Measurements from ENCODE around the gene C3orf52. TPM values are rescaled to one million over a fixed set of nuclear protein-coding genes. Genes with fewer than 3 reads are reported as not detected.
A peak's percentile ranks its signal among the peaks of the same experiment; 100 is the strongest.
"Not testable (repeated sequence)": the region's sequence is repeated elsewhere in the genome, so short reads cannot be mapped to it uniquely, and the experiment has no call there.

C3orf52 gene
- 4.2 to 4.7 TPM (median 4.5 TPM) in 3 replicates for total RNA-seq

GRCh38 chr3:112086076-112086854 is at the start of gene C3orf52:
Gene C3orf52 (plus strand): TSS chr3:112086389. CDS start chr3:112086408, 19 bp downstream.
- Mint-ChIP-seq H3K4me1 (peaks cover 46% of the 10 kb centered on the region), H3K9me3 (no peaks in the 10 kb centered on the region), H3K4me3 (peak within 1 kb of the TSS; percentile 71), H3K27ac (peak within 1 kb of the TSS; percentile 55), H3K27me3 (ENCODE audit: low read depth) (peaks cover 5% of the 10 kb centered on the region), H3K36me3 (no peaks in the 10 kb centered on the region)
- TF ChIP-seq CTCF (IDR thresholded peaks at IDR 0.05; ENCODE audit: unreplicated experiment): no peak
- DNase-seq (ENCODE audit: low spot score in 2 of 2, unreplicated experiment in 2 of 2): peak; percentile 65 to 70

GRCh38 chr3:112037194-112037593 is 49.0 kb upstream of the C3orf52 start:
- not testable (repeated sequence) for H3K27me3 Mint-ChIP-seq (ENCODE audit: low read depth); H3K27ac Mint-ChIP-seq; H3K36me3 Mint-ChIP-seq; H3K4me3 Mint-ChIP-seq; DNase-seq (ENCODE audit: low spot score in 2 of 2, unreplicated experiment in 2 of 2); H3K9me3 Mint-ChIP-seq
- H3K4me1 Mint-ChIP-seq: peaks cover 11% of the 10 kb centered on the region

GRCh38 chr3:112038863-112039262 is 47.3 kb upstream of the C3orf52 start:
- Mint-ChIP-seq H3K27me3 (ENCODE audit: low read depth) (no peaks in the 10 kb centered on the region), H3K27ac (no peak overlapping the region), H3K4me1 (peaks cover 11% of the 10 kb centered on the region), H3K4me3 (no peak overlapping the region), H3K9me3 (peaks cover 4% of the 10 kb centered on the region), H3K36me3 (no peaks in the 10 kb centered on the region)
- no peak for TF ChIP-seq CTCF (IDR thresholded peaks at IDR 0.05; ENCODE audit: unreplicated experiment)
- DNase-seq (ENCODE audit: low spot score in 2 of 2, unreplicated experiment in 2 of 2): no peak

GRCh38 chr3:112041321-112041720 is 44.9 kb upstream of the C3orf52 start:
- no peak overlapping the region for H3K4me3 Mint-ChIP-seq
- no peak for TF ChIP-seq CTCF (IDR thresholded peaks at IDR 0.05; ENCODE audit: unreplicated experiment)
- no peaks in the 10 kb centered on the region for H3K36me3 Mint-ChIP-seq
- H3K27me3 Mint-ChIP-seq (ENCODE audit: low read depth): no peaks in the 10 kb centered on the region
- peaks cover 11% of the 10 kb centered on the region for H3K4me1 Mint-ChIP-seq
- H3K27ac Mint-ChIP-seq: no peak overlapping the region
- peaks cover 4% of the 10 kb centered on the region for H3K9me3 Mint-ChIP-seq
- no peak for DNase-seq (ENCODE audit: low spot score in 2 of 2, unreplicated experiment in 2 of 2)

GRCh38 chr3:112042842-112043280 is 43.3 kb upstream of the C3orf52 start:
- no peak for TF ChIP-seq CTCF (IDR thresholded peaks at IDR 0.05; ENCODE audit: unreplicated experiment)
- no peak for DNase-seq (ENCODE audit: low spot score in 2 of 2, unreplicated experiment in 2 of 2)
- no peak overlapping the region for H3K27ac Mint-ChIP-seq
- H3K36me3 Mint-ChIP-seq: no peaks in the 10 kb centered on the region
- peaks cover 11% of the 10 kb centered on the region for H3K4me1 Mint-ChIP-seq
- no peak overlapping the region for H3K4me3 Mint-ChIP-seq
- no peaks in the 10 kb centered on the region for H3K27me3 Mint-ChIP-seq (ENCODE audit: low read depth)
- no peaks in the 10 kb centered on the region for H3K9me3 Mint-ChIP-seq

GRCh38 chr3:112043621-112044201 is 42.5 kb upstream of the C3orf52 start:
- Mint-ChIP-seq H3K4me1 (peaks cover 11% of the 10 kb centered on the region), H3K27me3 (ENCODE audit: low read depth) (no peaks in the 10 kb centered on the region), H3K9me3 (no peaks in the 10 kb centered on the region), H3K36me3 (no peaks in the 10 kb centered on the region), H3K27ac (no peak overlapping the region), H3K4me3 (no peak overlapping the region)
- peak in 1 of 2 experiments; percentile 40 for DNase-seq (ENCODE audit: low spot score in 2 of 2, unreplicated experiment in 2 of 2)
- TF ChIP-seq CTCF (IDR thresholded peaks at IDR 0.05; ENCODE audit: unreplicated experiment): peak; percentile 96
